ENCODE measurements around the gene ESYT2.

Gene ESYT2

DNA sequence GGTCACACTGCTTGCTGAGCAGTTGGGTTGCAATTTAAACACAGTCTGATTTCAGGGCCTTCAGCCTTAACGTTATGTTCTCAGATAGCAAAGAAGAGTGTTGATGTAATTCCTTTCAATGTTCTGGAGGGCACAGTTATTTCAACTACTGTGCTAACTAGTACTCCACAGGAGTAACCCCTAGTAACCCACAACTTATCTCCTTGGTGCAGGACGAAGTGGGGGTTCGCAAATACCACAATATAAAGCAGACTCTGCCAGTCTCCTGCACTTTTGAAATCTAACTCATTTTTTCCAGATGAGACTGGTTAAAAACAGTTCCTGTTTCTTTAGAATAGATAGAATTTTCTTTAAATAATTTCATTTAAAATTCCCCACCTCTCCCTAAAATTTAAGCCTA, 77.6 kb downstream of the ESYT2 start:
- H3K9me3 ChIP-seq: no peaks in the 10 kb centered on the region
- no peaks in the 10 kb centered on the region for H3K4me1 ChIP-seq (ENCODE audit: control insufficient read depth in 1 of 2, insufficient read depth in 1 of 2, low read depth in 1 of 2, low read length in 1 of 2)
- H3K36me3 ChIP-seq: peaks cover 49% of the 10 kb centered on the region
- no peak overlapping the region for H3K27ac ChIP-seq
- no peaks in the 10 kb centered on the region for H3K27me3 ChIP-seq
- TF ChIP-seq, protein P1, sequence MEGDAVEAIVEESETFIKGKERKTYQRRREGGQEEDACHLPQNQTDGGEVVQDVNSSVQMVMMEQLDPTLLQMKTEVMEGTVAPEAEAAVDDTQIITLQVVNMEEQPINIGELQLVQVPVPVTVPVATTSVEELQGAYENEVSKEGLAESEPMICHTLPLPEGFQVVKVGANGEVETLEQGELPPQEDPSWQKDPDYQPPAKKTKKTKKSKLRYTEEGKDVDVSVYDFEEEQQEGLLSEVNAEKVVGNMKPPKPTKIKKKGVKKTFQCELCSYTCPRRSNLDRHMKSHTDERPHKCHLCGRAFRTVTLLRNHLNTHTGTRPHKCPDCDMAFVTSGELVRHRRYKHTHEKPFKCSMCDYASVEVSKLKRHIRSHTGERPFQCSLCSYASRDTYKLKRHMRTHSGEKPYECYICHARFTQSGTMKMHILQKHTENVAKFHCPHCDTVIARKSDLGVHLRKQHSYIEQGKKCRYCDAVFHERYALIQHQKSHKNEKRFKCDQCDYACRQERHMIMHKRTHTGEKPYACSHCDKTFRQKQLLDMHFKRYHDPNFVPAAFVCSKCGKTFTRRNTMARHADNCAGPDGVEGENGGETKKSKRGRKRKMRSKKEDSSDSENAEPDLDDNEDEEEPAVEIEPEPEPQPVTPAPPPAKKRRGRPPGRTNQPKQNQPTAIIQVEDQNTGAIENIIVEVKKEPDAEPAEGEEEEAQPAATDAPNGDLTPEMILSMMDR (IDR thresholded peaks at IDR 0.05): no peak
- H3K4me3 ChIP-seq (ENCODE audit: low read depth in 1 of 2, low read length in 1 of 2): no peak overlapping the region

DNA sequence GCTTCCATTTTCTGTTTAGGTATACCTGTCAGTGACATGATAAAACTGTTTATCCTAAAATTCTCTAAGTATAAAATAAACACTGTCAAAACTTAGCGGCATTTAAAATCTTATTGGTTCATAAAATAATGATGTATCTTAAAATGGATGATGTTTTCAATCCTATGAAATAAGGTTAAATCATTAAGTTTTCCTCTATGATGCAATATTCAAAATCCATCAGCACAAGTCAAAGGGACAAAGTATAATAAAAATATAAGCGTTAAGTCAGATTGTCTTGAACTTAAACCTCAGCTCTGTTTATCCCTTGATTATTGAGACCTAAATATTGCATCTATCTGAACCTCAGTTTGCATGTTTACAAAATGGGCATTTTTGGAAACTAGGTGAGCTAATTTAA, 78.1 kb downstream of the ESYT2 start:
- Histone ChIP-seq H3K4me3 (ENCODE audit: low read depth in 1 of 2, low read length in 1 of 2) (no peak overlapping the region), H3K27ac (no peak overlapping the region), H3K9me3 (no peaks in the 10 kb centered on the region), H3K4me1 (ENCODE audit: control insufficient read depth in 1 of 2, insufficient read depth in 1 of 2, low read depth in 1 of 2, low read length in 1 of 2) (no peaks in the 10 kb centered on the region), H3K27me3 (no peaks in the 10 kb centered on the region), H3K36me3 (peaks cover 45% of the 10 kb centered on the region)
- TF ChIP-seq, protein P1 (IDR thresholded peaks at IDR 0.05): no peak

DNA sequence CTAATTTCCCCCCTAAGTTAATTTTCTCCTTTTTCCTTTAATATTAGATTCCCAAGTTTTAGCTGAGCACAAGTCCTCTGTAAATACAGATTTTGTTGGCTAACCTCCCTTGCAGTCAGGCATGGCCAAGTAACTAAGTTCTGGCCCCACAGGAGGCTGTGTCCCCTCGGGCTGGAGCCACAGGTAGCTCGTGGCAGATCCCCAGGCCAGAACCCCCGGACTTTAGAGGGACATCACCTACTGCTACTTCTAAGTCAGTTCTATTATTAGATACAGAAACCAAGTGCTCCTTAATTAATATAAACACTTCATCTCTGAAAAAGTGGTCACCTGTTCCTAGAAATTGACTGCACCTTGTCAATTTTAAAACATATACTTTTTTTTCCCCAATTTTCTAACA, 78.6 kb downstream of the ESYT2 start:
- H3K27me3 ChIP-seq: no peaks in the 10 kb centered on the region
- no peaks in the 10 kb centered on the region for H3K4me1 ChIP-seq (ENCODE audit: control insufficient read depth in 1 of 2, insufficient read depth in 1 of 2, low read depth in 1 of 2, low read length in 1 of 2)
- TF ChIP-seq, protein P1 (IDR thresholded peaks at IDR 0.05): no peak
- no peaks in the 10 kb centered on the region for H3K9me3 ChIP-seq
- H3K4me3 ChIP-seq (ENCODE audit: low read depth in 1 of 2, low read length in 1 of 2): no peak overlapping the region
- H3K27ac ChIP-seq: no peak overlapping the region
- H3K36me3 ChIP-seq: peaks cover 46% of the 10 kb centered on the region

DNA sequence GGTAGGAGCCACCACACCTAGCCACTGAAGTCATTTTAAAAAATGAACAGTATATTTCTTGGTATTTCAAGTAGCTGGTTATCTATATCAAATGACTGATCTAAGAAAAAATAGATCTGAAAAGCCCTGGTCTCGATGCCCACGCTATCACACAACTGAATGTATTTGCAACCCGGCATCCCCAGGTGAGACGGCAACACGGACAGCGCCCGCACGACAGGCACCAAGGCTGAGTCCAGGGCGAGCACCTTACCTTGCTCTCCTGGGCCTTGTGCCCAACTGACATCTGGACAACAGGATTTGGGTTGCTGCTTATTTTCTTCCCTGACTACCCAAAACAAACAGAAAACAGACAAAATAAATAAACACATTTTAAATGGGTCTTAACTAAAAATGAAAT, 79.9 kb downstream of the ESYT2 start:
- H3K36me3 ChIP-seq: peaks cover 44% of the 10 kb centered on the region
- no peaks in the 10 kb centered on the region for H3K9me3 ChIP-seq
- no peak overlapping the region for H3K4me3 ChIP-seq (ENCODE audit: low read depth in 1 of 2, low read length in 1 of 2)
- TF ChIP-seq, protein P1 (IDR thresholded peaks at IDR 0.05): no peak
- no peak overlapping the region for H3K27ac ChIP-seq
- no peaks in the 10 kb centered on the region for H3K4me1 ChIP-seq (ENCODE audit: control insufficient read depth in 1 of 2, insufficient read depth in 1 of 2, low read depth in 1 of 2, low read length in 1 of 2)
- H3K27me3 ChIP-seq: no peaks in the 10 kb centered on the region

DNA sequence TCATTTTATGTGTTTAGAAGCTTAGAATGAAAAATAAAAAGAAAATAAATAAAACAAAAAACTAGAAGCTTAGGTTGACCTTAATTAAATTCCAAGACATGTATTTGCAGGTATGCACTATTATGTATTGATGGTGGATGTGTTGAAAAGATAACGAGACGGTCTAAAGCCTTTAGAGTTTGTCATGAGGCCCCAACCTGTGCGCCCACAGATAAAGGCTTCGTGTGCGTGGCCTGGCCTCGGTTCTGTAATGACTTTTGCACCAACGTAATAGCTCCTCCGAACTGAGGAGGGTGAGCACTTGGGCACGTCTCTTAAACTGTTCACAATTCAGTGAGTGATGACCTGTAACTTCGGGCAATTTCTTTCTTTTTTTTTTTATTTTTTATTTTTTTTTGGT, 81.0 kb downstream of the ESYT2 start:
- Histone ChIP-seq H3K36me3 (peaks cover 42% of the 10 kb centered on the region), H3K27me3 (no peaks in the 10 kb centered on the region), H3K27ac (no peak overlapping the region), H3K4me1 (ENCODE audit: control insufficient read depth in 1 of 2, insufficient read depth in 1 of 2, low read depth in 1 of 2, low read length in 1 of 2) (no peaks in the 10 kb centered on the region), H3K4me3 (ENCODE audit: low read depth in 1 of 2, low read length in 1 of 2) (no peak overlapping the region), H3K9me3 (no peaks in the 10 kb centered on the region)
- TF ChIP-seq, protein P1 (IDR thresholded peaks at IDR 0.05): no peak

DNA sequence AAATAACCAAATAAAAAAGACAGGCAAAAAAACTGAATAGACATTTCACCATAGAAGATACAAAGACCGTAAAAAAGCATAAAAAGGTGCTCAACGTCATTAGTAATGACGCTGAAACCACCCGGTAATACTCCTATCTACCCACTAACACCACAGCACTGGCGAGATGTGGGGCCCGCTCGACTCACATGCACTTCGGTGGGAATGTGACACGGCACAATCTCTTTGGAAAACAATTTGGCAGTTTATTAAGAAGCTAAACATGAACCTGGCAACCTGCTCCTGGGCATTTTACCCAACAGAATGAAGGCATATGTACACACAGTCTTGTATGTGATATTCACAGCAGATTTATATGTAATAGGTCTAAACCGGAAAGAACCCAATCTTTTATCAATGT, 81.9 kb downstream of the ESYT2 start:
- Histone ChIP-seq H3K27me3 (no peaks in the 10 kb centered on the region), H3K36me3 (peaks cover 49% of the 10 kb centered on the region), H3K9me3 (no peaks in the 10 kb centered on the region), H3K4me1 (ENCODE audit: control insufficient read depth in 1 of 2, insufficient read depth in 1 of 2, low read depth in 1 of 2, low read length in 1 of 2) (no peaks in the 10 kb centered on the region), H3K27ac (no peak overlapping the region), H3K4me3 (ENCODE audit: low read depth in 1 of 2, low read length in 1 of 2) (no peak overlapping the region)
- TF ChIP-seq, protein P1 (IDR thresholded peaks at IDR 0.05): no peak

All from neutrophil (primary cell).